IMR-90 (cell line): Measurements from ENCODE around the gene UFC1. TPM values are rescaled to one million over a fixed set of nuclear protein-coding genes. Genes with fewer than 3 reads are reported as not detected.
A peak's percentile ranks its signal among the peaks of the same experiment; 100 is the strongest.

ENCODE experiments used
- ATAC-seq: fragments of 200-7000 bp; cut with Tn5 transposase; 2 replicates; pipeline ENCODE4 v1.9.1; 2020; ENCODE audit warnings: low read depth, mild to moderate bottlenecking, moderate library complexity
- BruUV-seq: library from RNA; stranded (reverse); fragments of 400-500 nt; replicated peaks from 2 replicates; lab custom pipeline; 2021; lab: Mats Ljungman, UMichigan
- CTCF ChIA-PET: fragments of 300-600 bp; formaldehyde crosslinking; extraction: SDS; loops from one replicate; lab custom pipeline; 2021; ENCODE audit warnings: antibody characterized with exemption; lab: Yijun Ruan, JAX
- POLR2A ChIA-PET: fragments of 300-600 bp; sonication (Branson Sonifier 250); formaldehyde crosslinking; loops from one replicate; lab custom pipeline; 2022; ENCODE audit warnings: antibody characterized with exemption; ENCODE audit not compliant: unreplicated experiment; lab: Charles Lee
- DNase-seq: peaks from one replicate; pipeline ENCODE4 v3.0.0; 2013
- H2AFZ ChIP-seq: replicated peaks from 2 replicates; pipeline ENCODE3; 2013; ENCODE audit warnings: low read length, mild to moderate bottlenecking; ENCODE audit not compliant: poor library complexity
- H2AK5ac ChIP-seq: 2 replicates; pipeline ENCODE4 v1.6.1; 2013; ENCODE audit warnings: low read depth, low read length, inconsistent platforms
- H2AK9ac ChIP-seq: replicated peaks from 2 replicates; pipeline ENCODE3; 2013; ENCODE audit warnings: mild to moderate bottlenecking, low read depth, low read length, moderate library complexity; ENCODE audit not compliant: poor library complexity
- H2BK120ac ChIP-seq: 2 replicates; pipeline ENCODE4 v1.6.1; 2013; ENCODE audit warnings: low read depth, low read length, inconsistent platforms
- H2BK15ac ChIP-seq: 3 replicates; pipeline ENCODE4 v1.6.1; 2013; ENCODE audit warnings: low read depth, low read length, inconsistent platforms
- H2BK20ac ChIP-seq: 2 replicates; pipeline ENCODE4 v1.6.1; 2013; ENCODE audit warnings: low read depth, mild to moderate bottlenecking, inconsistent platforms, low read length, moderate library complexity
- H2BK5ac ChIP-seq: 2 replicates; pipeline ENCODE4 v1.6.1; 2013; ENCODE audit warnings: mild to moderate bottlenecking, low read depth, low read length, inconsistent platforms; ENCODE audit not compliant: poor library complexity, severe bottlenecking
- H3K14ac ChIP-seq: replicated peaks from 2 replicates; pipeline ENCODE4 v1.6.1; 2013; ENCODE audit warnings: low read depth, low read length, inconsistent platforms
- H3K18ac ChIP-seq: 2 replicates; pipeline ENCODE4 v1.6.1; 2013; ENCODE audit warnings: low read depth, low read length, control low read depth
- H3K23ac ChIP-seq: 2 replicates; pipeline ENCODE4 v1.6.1; 2013; ENCODE audit warnings: low read depth, low read length, inconsistent platforms
- H3K27ac ChIP-seq: 2 replicates; pipeline ENCODE4 v1.5.1; 2013; ENCODE audit warnings: mild to moderate bottlenecking, control low read depth, low read length; ENCODE audit not compliant: insufficient read depth
- H3K27me3 ChIP-seq: 2 replicates; pipeline ENCODE4 v1.6.1; 2013; ENCODE audit warnings: low read length; ENCODE audit not compliant: control insufficient read depth, insufficient read depth
- H3K36me3 ChIP-seq: 2 replicates; pipeline ENCODE4 v1.6.1; 2013; ENCODE audit warnings: low read length, mixed read lengths; ENCODE audit not compliant: control insufficient read depth, insufficient read depth
- H3K4ac ChIP-seq: 2 replicates; pipeline ENCODE4 v1.6.1; 2013; ENCODE audit warnings: low read depth, low read length, inconsistent platforms
- H3K4me1 ChIP-seq: 2 replicates; pipeline ENCODE4 v1.6.1; 2013; ENCODE audit warnings: low read length, mixed read lengths; ENCODE audit not compliant: control insufficient read depth, insufficient read depth
- H3K4me2 ChIP-seq: 2 replicates; pipeline ENCODE4 v1.6.1; 2013; ENCODE audit warnings: low read depth, mild to moderate bottlenecking, control low read depth, low read length, moderate library complexity
- H3K4me3 ChIP-seq: 2 replicates; pipeline ENCODE4 v1.5.1; 2013; ENCODE audit warnings: low read depth, mild to moderate bottlenecking, control low read depth, low read length, moderate library complexity; ENCODE audit not compliant: insufficient read depth
- H3K56ac ChIP-seq: 2 replicates; pipeline ENCODE4 v1.6.1; 2013; ENCODE audit warnings: low read length, inconsistent platforms; ENCODE audit not compliant: insufficient read depth; ENCODE audit errors: extremely low read depth
- H3K79me1 ChIP-seq, 2 experiments: 2 replicates each; pipeline ENCODE4 v1.6.1; 2013; ENCODE audit warnings: low read length in 2 of 2, inconsistent platforms in 1 of 2, low read depth in 1 of 2
- H3K9ac ChIP-seq: 2 replicates; pipeline ENCODE4 v1.6.1; 2013; ENCODE audit warnings: low read depth, low read length, control low read depth
- H3K9me1 ChIP-seq: 2 replicates; pipeline ENCODE4 v1.6.1; 2013; ENCODE audit warnings: low read length, inconsistent platforms; ENCODE audit not compliant: insufficient read depth
- H3K9me3 ChIP-seq: 2 replicates; pipeline ENCODE4 v1.6.1; 2013; ENCODE audit warnings: low read length; ENCODE audit not compliant: control insufficient read depth, insufficient read depth
- H4K20me1 ChIP-seq: 2 replicates; pipeline ENCODE4 v1.6.1; 2013; ENCODE audit warnings: low read length, inconsistent platforms; ENCODE audit not compliant: insufficient read depth
- H4K5ac ChIP-seq: 2 replicates; pipeline ENCODE4 v1.6.1; 2013; ENCODE audit warnings: mild to moderate bottlenecking, low read depth, low read length, control low read depth
- H4K8ac ChIP-seq, 2 experiments: 2 replicates each; pipeline ENCODE4 v1.6.1; 2013; ENCODE audit warnings: low read depth in 2 of 2, low read length in 2 of 2, control low read depth in 1 of 2, inconsistent platforms in 1 of 2
- H4K91ac ChIP-seq: 2 replicates; pipeline ENCODE4 v1.6.1; 2013; ENCODE audit warnings: low read depth, low read length, inconsistent platforms; ENCODE audit not compliant: insufficient read depth
- BHLHE40 ChIP-seq: fragments of 150-350 bp; IDR thresholded peaks from 2 replicates; pipeline ENCODE4 v1.6.1; 2016; ENCODE audit warnings: mild to moderate bottlenecking, low read depth, low read length
- CEBPB ChIP-seq: IDR thresholded peaks from 2 replicates; pipeline ENCODE4 v1.6.1; 2012; ENCODE audit warnings: low read depth, low read length, improper control_type of control experiment
- CHD1 ChIP-seq: IDR thresholded peaks from 2 replicates; pipeline ENCODE4 v1.6.1; 2012; ENCODE audit warnings: low read depth, low read length, improper control_type of control experiment
- CTCF ChIP-seq: conservative IDR thresholded peaks from 2 replicates; pipeline ENCODE4 v1.5.1; 2012; ENCODE audit warnings: mild to moderate bottlenecking, low read depth, low read length, improper control_type of control experiment
- ELK1 ChIP-seq: fragments of 150-350 bp; IDR thresholded peaks from 2 replicates; pipeline ENCODE4 v1.6.1; 2016; ENCODE audit warnings: low read depth, mild to moderate bottlenecking, low read length, moderate library complexity, borderline replicate concordance
- FOS ChIP-seq: fragments of 150-350 bp; IDR thresholded peaks from 2 replicates; pipeline ENCODE4 v1.6.1; 2016; ENCODE audit warnings: low read depth, low read length
- MAFK ChIP-seq: IDR thresholded peaks from 2 replicates; pipeline ENCODE4 v1.6.1; 2012; ENCODE audit warnings: low read depth, low read length, improper control_type of control experiment
- MAZ ChIP-seq: IDR thresholded peaks from 2 replicates; pipeline ENCODE4 v1.6.1; 2012; ENCODE audit warnings: low read depth, mild to moderate bottlenecking, low read length, improper control_type of control experiment, moderate library complexity, borderline replicate concordance
- MXI1 ChIP-seq: IDR thresholded peaks from 2 replicates; pipeline ENCODE4 v1.6.1; 2012; ENCODE audit warnings: low read depth, mild to moderate bottlenecking, low read length, moderate library complexity, borderline replicate concordance
- NFE2L2 ChIP-seq: fragments of 150-350 bp; IDR thresholded peaks from 2 replicates; pipeline ENCODE4 v1.6.1; 2016; ENCODE audit warnings: low read depth, mild to moderate bottlenecking, low read length
- POLR2A ChIP-seq: IDR thresholded peaks from 2 replicates; pipeline ENCODE4 v1.6.1; 2012; ENCODE audit warnings: mild to moderate bottlenecking, low read depth, low read length
- RAD21 ChIP-seq: IDR thresholded peaks from 2 replicates; pipeline ENCODE4 v1.6.1; 2012; ENCODE audit warnings: low read length, improper control_type of control experiment
- RCOR1 ChIP-seq: IDR thresholded peaks from 2 replicates; pipeline ENCODE4 v1.6.1; 2012; ENCODE audit warnings: mild to moderate bottlenecking, low read length, improper control_type of control experiment; ENCODE audit not compliant: insufficient replicate concordance
- RFX5 ChIP-seq: IDR thresholded peaks from 2 replicates; pipeline ENCODE4 v1.8.0; 2012; ENCODE audit warnings: low read depth, mild to moderate bottlenecking, low read length, moderate library complexity
- SMC3 ChIP-seq: fragments of 150-350 bp; IDR thresholded peaks from 2 replicates; pipeline ENCODE4 v1.6.1; 2016; ENCODE audit warnings: low read depth, mild to moderate bottlenecking, antibody characterized with exemption, low read length, moderate library complexity
- USF2 ChIP-seq: fragments of 150-350 bp; IDR thresholded peaks from 2 replicates; pipeline ENCODE4 v1.6.1; 2017; ENCODE audit warnings: mild to moderate bottlenecking, antibody characterized with exemption, low read length, low read depth
- WGBS, 2 experiments: methylation state at CpG; one replicate each; pipeline versions ENCODE4 v1.1.5 to v1.1.7; 2013; ENCODE audit warnings: missing lambda C conversion rate in 2 of 2; ENCODE audit not compliant: insufficient read length in 1 of 2; ENCODE audit errors: extremely low coverage in 2 of 2; 5-methylcytosine and 5-hydroxymethylcytosine counted together
- dilution Hi-C: fragments of 300-500 bp; cut with HindIII; formaldehyde crosslinking; loops from one replicate; pipeline ENCODE4 v1.14.3; 2018; ENCODE audit warnings: low sequenced_read_pairs; ENCODE audit not compliant: unreplicated experiment
- in situ Hi-C: fragments of 300-500 bp; cut with MboI; formaldehyde crosslinking; loops from 3 replicates; pipeline ENCODE4 v1.14.3; 2019; ENCODE audit warnings: low sequenced_read_pairs, inconsistent platforms, mixed read lengths
- intact Hi-C: fragments of 100-400 bp; cut with micrococcal nuclease; formaldehyde crosslinking; loops from 2 replicates; pipeline ENCODE4 v1.10.0; 2022
- polyA plus RNA-seq, 3 experiments: library from polyadenylated mRNA; depleted of rRNA; stranded (reverse); fragments of >200 nt; gene quantifications; 2 replicates each; pipeline ENCODE4 v1.2.3, GENCODE V29; 2012; ENCODE audit warnings: low replicate concordance in 1 of 3
- total RNA-seq: library from RNA; depleted of rRNA; stranded (reverse); fragments of >200 nt; gene quantifications from 2 replicates; pipeline ENCODE4 v1.2.3, GENCODE V29; 2012

Gene UFC1
- total and polyA plus RNA-seq, 2 of the 4 experiments (the other 2 are of a cell fraction), result 134 to 140 TPM

GRCh38 chr1:161177936-161178244 lies 24.1 kb downstream of the UFC1 start:
- Histone ChIP-seq H3K4me1 (peaks cover 13% of the 10 kb centered on the region), H4K20me1 (peaks cover 8% of the 10 kb centered on the region; the same call in 1 of the 2 replicates), H4K91ac (no peak overlapping the region), H3K23ac (peak overlapping the region; percentile 84; the same call in 1 of the 2 replicates), H3K4me3 (peak overlapping the region; percentile 98; the same call in 1 of the 2 replicates), H3K27me3 (no peaks in the 10 kb centered on the region), H3K9ac (peak overlapping the region; percentile 52), H3K4me2 (peak overlapping the region; percentile 93), H3K56ac (no peak overlapping the region), H3K14ac (peak overlapping the region; percentile 80; the same call in 1 of the 2 replicates), H2BK120ac (no peak overlapping the region), H3K36me3 (peaks cover 17% of the 10 kb centered on the region), H2BK5ac (no peak overlapping the region), H3K18ac (no peak overlapping the region), H3K4ac (peak overlapping the region; percentile 86), H3K79me1 (peaks cover 14 to 29% of the 10 kb centered on the region in 2 experiments), H2BK15ac (no peak overlapping the region), H4K5ac (peak overlapping the region; percentile 59; the same call in 1 of the 2 replicates), H2AK9ac (no peak overlapping the region), H3K9me1 (peaks cover 14% of the 10 kb centered on the region), H2AFZ (peak overlapping the region; percentile 100), H2AK5ac (no peak overlapping the region), H4K8ac (peak overlapping the region; percentile 82 to 87), H3K27ac (no peak overlapping the region; the same call in 1 of the 2 replicates), H3K9me3 (no peaks in the 10 kb centered on the region), H2BK20ac (no peak overlapping the region)
- no TSS peak for BruUV-seq
- in situ Hi-C loops (no loop called here), intact Hi-C loops (no loop called here), dilution Hi-C loops (no loop called here)
- no peak for ATAC-seq
- WGBS, 2 experiments, result no CpG with 5 or more reads among the region's 9 CpGs
- ChIA-PET CTCF (interaction anchor here (1.9 kb wide), 1 partner anchor 11 kb away, joined by 5 read pairs; the partner anchor contains the start of gene PPOX), POLR2A (no interaction called here)
- TF ChIP-seq FOS, result no peak
- no peak for TF ChIP-seq RAD21
- no peak for TF ChIP-seq MAZ
- no peak for TF ChIP-seq BHLHE40
- TF ChIP-seq CEBPB, result no peak
- TF ChIP-seq MXI1, result no peak
- no peak for TF ChIP-seq NFE2L2
- no peak for TF ChIP-seq SMC3
- no peak for TF ChIP-seq RCOR1
- no peak for TF ChIP-seq CHD1
- no peak for TF ChIP-seq ELK1
- no peak for TF ChIP-seq MAFK
- no peak for TF ChIP-seq POLR2A
- no peak for TF ChIP-seq USF2
- no peak for TF ChIP-seq RFX5
- TF ChIP-seq CTCF, result no peak
- DNase-seq, result no peak
